NK-92 treated with Interleukin-12 subunit alpha and Interleukin-12 subunit beta, amount 100 ng/mL, for 24 hours (cell line): ENCODE data around the gene GPX3.

Experiments used
- DNase-seq: peaks from one replicate; lab custom pipeline; 2025; lab: John Stamatoyannopoulos, UW

GPX3 gene

GRCh38 chr5:151020304-151021110 is at the start of gene GPX3:
TSS of gene GPX3 (plus strand) at chr5:151020591. CDS start at chr5:151020655, 64 bp downstream.
- no peak for DNase-seq

GRCh38 chr5:150978590-150978989 is 41.8 kb upstream of the GPX3 start:
- no peak for DNase-seq

GRCh38 chr5:150987746-150988145 is 32.6 kb upstream of the GPX3 start:
- no peak for DNase-seq

GRCh38 chr5:150989695-150990094 is 30.7 kb upstream of the GPX3 start:
- no peak for DNase-seq

GRCh38 chr5:150992705-150993104 is 27.7 kb upstream of the GPX3 start:
- DNase-seq, result no peak

- DNase-seq, result no peak
Observed at GRCh38 chr5:150993422-150993821, 27.0 kb upstream of the GPX3 start.

- no peak for DNase-seq
Observed at GRCh38 chr5:150993826-150994412, 26.5 kb upstream of the GPX3 start.

GRCh38 chr5:150999704-151000442 is 20.5 kb upstream of the GPX3 start:
- DNase-seq, result no peak

GRCh38 chr5:151001436-151001835 is 19.0 kb upstream of the GPX3 start:
- DNase-seq, result no peak

- no peak for DNase-seq
Observed at GRCh38 chr5:151002250-151002649, 18.1 kb upstream of the GPX3 start.

- no peak for DNase-seq
Observed at GRCh38 chr5:151002681-151003502, 17.5 kb upstream of the GPX3 start.

- DNase-seq, result no peak
Observed at GRCh38 chr5:151003503-151003860, 16.9 kb upstream of the GPX3 start.

GRCh38 chr5:151004499-151004898 is 15.9 kb upstream of the GPX3 start:
- DNase-seq, result no peak

GRCh38 chr5:151005187-151005949 is 15.0 kb upstream of the GPX3 start:
- DNase-seq, result no peak

GRCh38 chr5:151005950-151006576 is 14.3 kb upstream of the GPX3 start:
- no peak for DNase-seq

GRCh38 chr5:151006704-151007334 is 13.6 kb upstream of the GPX3 start:
- no peak for DNase-seq

- no peak for DNase-seq
Observed at GRCh38 chr5:151007430-151008209, 12.8 kb upstream of the GPX3 start.

GRCh38 chr5:151008210-151008491 is 12.2 kb upstream of the GPX3 start:
- no peak for DNase-seq

GRCh38 chr5:151008906-151009305 is 11.5 kb upstream of the GPX3 start:
- no peak for DNase-seq

GRCh38 chr5:151012862-151013261 is 7.5 kb upstream of the GPX3 start:
- DNase-seq, result no peak
